Muscle of leg (tissue), 11 donors: Measurements from ENCODE around the gene MARK4. TPM values are rescaled to one million over a fixed set of nuclear protein-coding genes. Genes with fewer than 3 reads are reported as not detected.
"Not testable (repeated sequence)": the region's sequence is repeated elsewhere in the genome, so short reads cannot be mapped to it uniquely, and the experiment has no call there.

Source experiments
- DNase-seq: peaks from one replicate; pipeline ENCODE4 v3.0.0; 2013
- H3K27ac ChIP-seq: one replicate; pipeline ENCODE4 v1.5.1; 2013; ENCODE audit warnings: mild to moderate bottlenecking, low read length, control low read depth
- H3K27me3 ChIP-seq: one replicate; pipeline ENCODE4 v1.6.1; 2013; ENCODE audit warnings: low read length; ENCODE audit not compliant: control insufficient read depth, insufficient read depth
- H3K36me3 ChIP-seq: one replicate; pipeline ENCODE4 v1.6.1; 2013; ENCODE audit warnings: low read length; ENCODE audit not compliant: control insufficient read depth, insufficient read depth
- H3K4me1 ChIP-seq: one replicate; pipeline ENCODE4 v1.6.1; 2013; ENCODE audit warnings: low read length; ENCODE audit not compliant: control insufficient read depth, insufficient read depth
- H3K4me3 ChIP-seq: one replicate; pipeline ENCODE4 v1.5.1; 2013; ENCODE audit warnings: low read length, control low read depth
- H3K9me3 ChIP-seq: replicated peaks from 2 replicates; pipeline ENCODE4 v1.6.1; 2013; ENCODE audit warnings: low read depth, low read length; ENCODE audit not compliant: control insufficient read depth
- WGBS: methylation state at CpG from one replicate; pipeline ENCODE4 v1.1.5; 2013; ENCODE audit warnings: missing lambda C conversion rate; ENCODE audit not compliant: insufficient coverage; 5-methylcytosine and 5-hydroxymethylcytosine counted together
- polyA plus RNA-seq, 8 donors: library from polyadenylated mRNA; unstranded; fragments of 120-200 nt; gene quantifications; one replicate each; pipeline versions ENCODE4 v1.2.1 to v1.2.3, GENCODE V29; 2013; ENCODE audit warnings: inconsistent platforms in 1 of 8, low replicate concordance in 1 of 8; ENCODE audit not compliant: insufficient read length in 8 of 8, insufficient read depth in 1 of 8
- total RNA-seq: library from RNA; stranded (reverse); fragments of 120-200 nt; gene quantifications from one replicate; pipeline ENCODE4 v1.2.4, GENCODE V29; 2013

The MARK4 gene
- total and polyA plus RNA-seq, 9 donors = 11.1 to 38.9 (median 35.6) TPM

DNA sequence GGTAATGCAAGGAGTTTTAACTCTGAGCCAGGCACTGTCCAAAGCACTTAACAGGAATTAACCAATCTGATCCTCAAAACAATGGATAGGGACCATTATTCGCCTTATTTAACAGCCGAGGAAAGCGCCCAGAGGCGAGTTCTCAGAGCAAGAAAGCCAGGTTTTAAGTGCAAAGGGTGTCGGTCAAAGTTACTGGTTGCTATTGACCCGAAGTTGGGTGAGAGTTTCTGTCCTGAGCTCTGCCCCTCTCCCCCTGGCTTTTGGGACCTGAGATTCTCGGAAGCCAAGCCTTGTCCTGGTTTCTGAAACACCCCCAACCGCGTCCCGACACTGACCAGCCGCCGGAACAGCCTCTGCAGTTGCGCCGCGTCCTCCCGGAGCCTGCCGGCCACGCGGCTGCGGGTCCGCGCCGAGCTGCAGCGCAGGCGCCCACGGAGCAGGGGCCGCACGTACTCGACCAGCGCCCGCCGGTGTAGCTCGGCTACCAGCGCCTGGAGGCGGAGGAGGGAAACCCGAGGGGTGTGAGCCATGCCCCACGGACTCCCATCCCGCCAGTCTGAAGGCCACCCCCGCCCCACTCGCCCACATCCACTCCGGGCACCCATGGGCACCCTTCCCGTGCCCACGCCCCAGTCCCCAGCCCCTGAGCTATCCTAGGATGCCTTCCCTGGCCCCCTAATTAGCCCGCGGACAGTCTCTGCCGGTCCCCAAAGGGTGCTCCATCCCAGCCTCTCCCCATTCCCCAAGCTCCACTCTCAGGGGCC lies 33.7 kb upstream of the MARK4 start:
- Histone ChIP-seq H3K9me3 (no peaks in the 10 kb centered on the region), H3K4me3 (no peak overlapping the region), H3K27me3 (peaks cover 61% of the 10 kb centered on the region), H3K27ac (no peak overlapping the region), H3K4me1 (peaks cover 17% of the 10 kb centered on the region), H3K36me3 (no peaks in the 10 kb centered on the region)
- 14% methylated on average over 44 of the region's 46 CpGs for WGBS
- no peak for DNase-seq

- no peaks in the 10 kb centered on the region for H3K36me3 ChIP-seq
- H3K9me3 ChIP-seq = no peaks in the 10 kb centered on the region
- no peak overlapping the region for H3K4me3 ChIP-seq
- no peak for DNase-seq
- H3K4me1 ChIP-seq = peaks cover 17% of the 10 kb centered on the region
- 23% methylated on average over 10 of the region's 14 CpGs for WGBS
- peaks cover 64% of the 10 kb centered on the region for H3K27me3 ChIP-seq
- H3K27ac ChIP-seq = no peak overlapping the region
Measured at GRCh38 chr19:45217957-45218334, 33.1 kb upstream of the MARK4 start.

DNA sequence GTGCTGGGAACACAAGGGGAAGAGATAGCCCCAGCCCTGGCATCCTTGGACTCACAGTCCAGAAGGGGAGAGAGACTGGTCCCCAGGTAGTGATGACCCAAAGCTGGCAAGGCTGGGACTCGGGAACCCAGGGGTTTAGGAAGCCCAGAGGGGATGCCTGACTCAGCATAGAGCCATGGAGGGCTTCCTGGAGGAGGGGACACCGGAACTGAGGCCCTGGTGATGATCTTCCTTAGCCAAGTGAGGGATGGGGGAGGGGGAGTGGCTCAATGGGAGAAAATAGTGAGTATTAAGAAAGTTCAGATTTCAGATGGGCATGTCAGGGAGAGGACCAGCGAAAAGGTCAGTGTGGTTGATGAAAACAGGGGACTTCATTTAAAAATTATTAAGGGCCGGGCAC lies 32.6 kb upstream of the MARK4 start:
- WGBS = 47% methylated on average over 4 of the region's 4 CpGs
- H3K9me3 ChIP-seq = no peaks in the 10 kb centered on the region
- H3K4me3 ChIP-seq = no peak overlapping the region
- no peak overlapping the region for H3K27ac ChIP-seq
- peaks cover 17% of the 10 kb centered on the region for H3K4me1 ChIP-seq
- H3K36me3 ChIP-seq = no peaks in the 10 kb centered on the region
- DNase-seq = no peak
- H3K27me3 ChIP-seq = peaks cover 66% of the 10 kb centered on the region

GRCh38 chr19:45218911-45219743 lies 31.9 kb upstream of the MARK4 start:
- H3K27me3 ChIP-seq = peaks cover 64% of the 10 kb centered on the region
- peaks cover 17% of the 10 kb centered on the region for H3K4me1 ChIP-seq
- 64% methylated on average over 10 of the region's 18 CpGs for WGBS
- H3K4me3 ChIP-seq = no peak overlapping the region
- DNase-seq = no peak
- H3K9me3 ChIP-seq = no peaks in the 10 kb centered on the region
- no peak overlapping the region for H3K27ac ChIP-seq
- no peaks in the 10 kb centered on the region for H3K36me3 ChIP-seq

- no peak overlapping the region for H3K4me3 ChIP-seq
- 89% methylated on average over 3 of the region's 6 CpGs for WGBS
- no peak overlapping the region for H3K27ac ChIP-seq
- H3K9me3 ChIP-seq = no peaks in the 10 kb centered on the region
- DNase-seq = no peak
- H3K4me1 ChIP-seq = peaks cover 6% of the 10 kb centered on the region
- no peaks in the 10 kb centered on the region for H3K36me3 ChIP-seq
- H3K27me3 ChIP-seq = peaks cover 31% of the 10 kb centered on the region
Measured at GRCh38 chr19:45222724-45223123, 28.3 kb upstream of the MARK4 start.

- no peak for DNase-seq
- Histone ChIP-seq H3K4me3 (no peak overlapping the region), H3K9me3 (no peaks in the 10 kb centered on the region), H3K4me1 (peaks cover 2% of the 10 kb centered on the region), H3K27ac (no peak overlapping the region), H3K27me3 (peaks cover 21% of the 10 kb centered on the region), H3K36me3 (no peaks in the 10 kb centered on the region)
- WGBS = 88% methylated on average over 4 of the region's 5 CpGs
Measured at GRCh38 chr19:45223879-45224278, 27.2 kb upstream of the MARK4 start.

GRCh38 chr19:45224645-45225044 lies 26.4 kb upstream of the MARK4 start:
- DNase-seq = no peak
- H3K9me3 ChIP-seq = no peaks in the 10 kb centered on the region
- no peak overlapping the region for H3K27ac ChIP-seq
- H3K27me3 ChIP-seq = peaks cover 18% of the 10 kb centered on the region
- no peak overlapping the region for H3K4me3 ChIP-seq
- no peaks in the 10 kb centered on the region for H3K4me1 ChIP-seq
- 38% methylated on average over 3 of the region's 11 CpGs for WGBS
- H3K36me3 ChIP-seq = no peaks in the 10 kb centered on the region

GRCh38 chr19:45229056-45229455 lies 22.0 kb upstream of the MARK4 start:
- no CpG with 5 or more reads among the region's 2 CpGs for WGBS
- H3K27ac ChIP-seq, H3K4me1 ChIP-seq, H3K9me3 ChIP-seq, H3K4me3 ChIP-seq, DNase-seq, H3K36me3 ChIP-seq: not testable (repeated sequence)
- peaks cover 25% of the 10 kb centered on the region for H3K27me3 ChIP-seq

DNA sequence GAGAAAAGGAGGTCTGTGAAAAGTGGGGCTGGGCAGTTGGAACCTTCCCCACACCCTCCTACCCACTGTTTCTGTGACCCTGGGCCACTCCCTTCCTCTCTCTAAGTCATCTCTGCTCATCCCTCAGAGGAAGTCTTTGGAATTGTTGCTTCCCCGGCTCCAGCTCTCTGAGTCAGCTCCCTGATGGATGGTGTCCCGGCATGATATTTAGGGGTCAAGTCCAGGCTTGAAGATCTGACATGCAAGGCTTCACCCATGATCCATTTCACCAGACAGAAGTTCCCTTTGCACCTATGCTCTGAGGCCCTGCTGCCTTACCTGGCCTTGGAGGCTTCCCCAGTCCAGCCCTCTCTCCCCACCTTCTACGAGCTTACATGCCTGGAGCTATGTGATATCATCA lies 19.2 kb upstream of the MARK4 start:
- no peak overlapping the region for H3K27ac ChIP-seq
- 73% methylated on average over 2 of the region's 3 CpGs for WGBS
- DNase-seq = no peak
- no peaks in the 10 kb centered on the region for H3K9me3 ChIP-seq
- peaks cover 47% of the 10 kb centered on the region for H3K27me3 ChIP-seq
- no peak overlapping the region for H3K4me3 ChIP-seq
- H3K36me3 ChIP-seq = no peaks in the 10 kb centered on the region
- H3K4me1 ChIP-seq = peaks cover 5% of the 10 kb centered on the region

- Histone ChIP-seq H3K4me1 (peaks cover 5% of the 10 kb centered on the region), H3K27ac (no peak overlapping the region), H3K27me3 (peaks cover 57% of the 10 kb centered on the region), H3K4me3 (no peak overlapping the region), H3K9me3 (no peaks in the 10 kb centered on the region), H3K36me3 (no peaks in the 10 kb centered on the region)
- WGBS = 13% methylated on average over 93 of the region's 93 CpGs
- DNase-seq = no peak
Measured at GRCh38 chr19:45234089-45234869, 16.8 kb upstream of the MARK4 start.
